Keratinocyte (primary cell): ENCODE data around the gene FOXL2. TPM values are rescaled to one million over a fixed set of nuclear protein-coding genes. Genes with fewer than 3 reads are reported as not detected.

Source experiments
- DNase-seq: peaks from one replicate; pipeline ENCODE4 v3.0.0-alpha.2; 2011; ENCODE audit warnings: low read depth, missing footprints, low spot score
- FAIRE-seq: peaks from 2 replicates; lab custom pipeline; 2011; peaks lifted over from hg19 to GRCh38; lab: Jason Lieb, UNC
- H2AFZ ChIP-seq: 2 replicates; pipeline ENCODE4 v1.6.0; 2012; ENCODE audit warnings: low read length, control low read depth, inconsistent platforms; ENCODE audit not compliant: control insufficient read depth
- H3K27ac ChIP-seq: 2 replicates; pipeline ENCODE4 v1.5.1; 2011; ENCODE audit warnings: low read length; ENCODE audit not compliant: control insufficient read depth, insufficient read depth
- H3K27me3 ChIP-seq: 3 replicates; pipeline ENCODE4 v1.6.0; 2011; ENCODE audit warnings: low read length; ENCODE audit not compliant: control insufficient read depth, insufficient read depth; ENCODE audit errors: extremely low read depth
- H3K36me3 ChIP-seq, 2 experiments: 2 replicates in 1 of 2; 3 replicates in 1 of 2; pipeline ENCODE4 v1.5.1; 2011; ENCODE audit warnings: low read length in 2 of 2, mild to moderate bottlenecking in 1 of 2; ENCODE audit not compliant: control insufficient read depth in 2 of 2, insufficient read depth in 2 of 2; ENCODE audit errors: extremely low read depth in 1 of 2
- H3K4me1 ChIP-seq: 3 replicates; pipeline ENCODE4 v1.5.1; 2011; ENCODE audit warnings: low read length; ENCODE audit not compliant: control insufficient read depth, insufficient read depth; ENCODE audit errors: extremely low read depth
- H3K4me2 ChIP-seq: 3 replicates; pipeline ENCODE4 v1.6.0; 2011; ENCODE audit warnings: low read depth, low read length; ENCODE audit not compliant: control insufficient read depth, insufficient read depth; ENCODE audit errors: extremely low read depth
- H3K4me3 ChIP-seq, 3 experiments: fragments of 200-600 bp in 1 of 3; sonication (generic) in 1 of 3; 2 replicates in 2 of 3; 3 replicates in 1 of 3; pipeline ENCODE4 v1.5.1; 2011 to 2016; ENCODE audit warnings: low read length in 3 of 3, mild to moderate bottlenecking in 3 of 3, control low read depth in 2 of 3, inconsistent platforms in 1 of 3, low read depth in 1 of 3, mixed read lengths in 1 of 3, mixed run types in 1 of 3, moderate library complexity in 1 of 3; ENCODE audit not compliant: control insufficient read depth in 2 of 3, insufficient read depth in 2 of 3; ENCODE audit errors: extremely low read depth in 1 of 3
- H3K79me2 ChIP-seq: 2 replicates; pipeline ENCODE4 v1.6.0; 2012; ENCODE audit warnings: low read length; ENCODE audit not compliant: control insufficient read depth, insufficient read depth
- H3K9ac ChIP-seq: 3 replicates; pipeline ENCODE4 v1.6.0; 2011; ENCODE audit warnings: low read length; ENCODE audit not compliant: control insufficient read depth, insufficient read depth; ENCODE audit errors: extremely low read depth
- H3K9me1 ChIP-seq: 3 replicates; pipeline ENCODE4 v1.6.0; 2011; ENCODE audit warnings: low read length; ENCODE audit not compliant: control insufficient read depth, insufficient read depth; ENCODE audit errors: extremely low read depth
- H3K9me3 ChIP-seq: 2 replicates; pipeline ENCODE4 v1.5.1; 2012; ENCODE audit warnings: low read depth, low read length; ENCODE audit not compliant: control insufficient read depth
- H4K20me1 ChIP-seq: 3 replicates; pipeline ENCODE4 v1.6.0; 2011; ENCODE audit warnings: low read length; ENCODE audit not compliant: control insufficient read depth, insufficient read depth; ENCODE audit errors: extremely low read depth
- EZH2 ChIP-seq: IDR thresholded peaks from one replicate; pipeline ENCODE4 v1.6.1; 2012; ENCODE audit warnings: inconsistent platforms, mild to moderate bottlenecking, low read length, moderate library complexity
- dilution Hi-C: fragments of 300-500 bp; cut with MboI; formaldehyde crosslinking; loops from one replicate; pipeline ENCODE4 v1.7.0; 2020; ENCODE audit warnings: low sequenced_read_pairs; ENCODE audit not compliant: extremely low pct_ligation_motif_present
- polyA plus RNA-seq, 5 experiments: library from polyadenylated mRNA; depleted of rRNA in 3 of 5; stranded (reverse) in 3 of 5; stranded (forward) in 1 of 5; unstranded in 1 of 5; fragments of >200 nt; gene quantifications; 1 replicate in 1 of 5; 2 replicates in 3 of 5; 3 replicates in 1 of 5; pipeline versions ENCODE4 v1.2.1 to v1.2.3, GENCODE V29; 2011 to 2012; ENCODE audit warnings: missing spikeins in 2 of 5, low read depth in 1 of 5, low replicate concordance in 1 of 5
- TF ChIP-seq, protein P1 (sequence below), 3 experiments: IDR thresholded peaks in 1 of 3; conservative IDR thresholded peaks in 1 of 3; optimal IDR thresholded peaks in 1 of 3; 2 replicates in 2 of 3; 3 replicates in 1 of 3; pipeline versions ENCODE3 to v1.5.1; 2011; ENCODE audit warnings: low read length in 3 of 3, mild to moderate bottlenecking in 3 of 3, moderate library complexity in 2 of 3, control low read depth in 1 of 3, inconsistent platforms in 1 of 3; ENCODE audit not compliant: insufficient read depth in 2 of 3; ENCODE audit errors: extremely low read depth in 1 of 3

The FOXL2 gene
- polyA plus RNA-seq, 1 donor (not counting 4 experiments of a cell fraction or from before 2014, with no cell fraction given), result 0.25 TPM

DNA sequence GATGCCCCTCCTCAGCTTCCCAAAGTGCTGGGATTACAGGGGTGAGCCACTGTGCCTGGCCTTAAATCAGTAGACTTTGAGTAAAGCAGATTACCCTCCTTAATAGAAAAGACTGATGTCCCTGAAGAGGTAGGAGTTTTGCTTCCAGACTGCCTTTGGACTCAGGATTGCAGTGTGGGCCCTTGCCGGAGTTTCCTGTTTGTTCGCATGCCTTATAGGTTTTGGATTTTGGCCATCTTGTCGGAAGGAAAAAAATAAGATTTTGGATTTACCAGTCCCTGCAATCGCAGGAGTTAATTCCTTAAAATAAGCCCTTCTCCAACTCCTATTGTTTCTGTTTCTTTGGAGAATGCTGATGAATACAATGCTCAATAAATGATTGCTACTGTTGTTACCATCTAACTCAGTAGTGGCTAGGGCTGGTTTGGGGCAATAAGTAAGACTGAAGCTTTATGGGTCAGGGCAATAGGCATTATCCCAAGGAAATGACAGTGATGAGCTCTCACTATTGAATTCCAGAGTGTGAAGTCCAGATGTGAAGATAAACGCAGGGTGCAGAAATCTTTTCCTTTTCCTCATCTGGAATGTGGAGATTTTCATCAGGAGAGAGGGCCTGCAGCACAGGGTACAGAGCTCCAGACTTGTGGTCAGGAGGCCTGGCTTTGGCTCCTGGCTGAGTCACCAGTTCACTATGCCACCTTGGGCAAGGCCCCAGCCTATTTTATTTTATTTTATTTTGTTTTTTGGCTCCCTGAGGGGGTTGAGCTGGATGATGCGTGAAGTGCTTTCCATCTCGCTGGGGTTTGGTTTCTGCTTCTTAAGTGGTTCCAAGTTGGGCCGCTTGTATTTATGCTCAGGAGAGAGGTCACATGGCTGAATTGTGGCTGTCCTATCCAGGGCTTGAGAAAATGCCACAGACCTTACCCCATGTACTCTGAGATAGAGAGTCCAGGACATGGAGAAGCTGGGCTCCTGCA is 25.3 kb downstream of the FOXL2 start:
- Histone ChIP-seq H3K9ac (peak overlapping the region; percentile 28), H2AFZ (no peak overlapping the region), H4K20me1 (no peaks in the 10 kb centered on the region), H3K9me3 (no peaks in the 10 kb centered on the region), H3K36me3 (no peaks in the 10 kb centered on the region), H3K79me2 (no peaks in the 10 kb centered on the region), H3K4me2 (peak overlapping the region; percentile 53), H3K27me3 (no peaks in the 10 kb centered on the region), H3K27ac (peak overlapping the region; percentile 39), H3K4me1 (peaks cover 20% of the 10 kb centered on the region), H3K9me1 (no peaks in the 10 kb centered on the region), H3K4me3 (no peak overlapping the region)
- TF ChIP-seq EZH2, result no peak
- TF ChIP-seq, protein P1, sequence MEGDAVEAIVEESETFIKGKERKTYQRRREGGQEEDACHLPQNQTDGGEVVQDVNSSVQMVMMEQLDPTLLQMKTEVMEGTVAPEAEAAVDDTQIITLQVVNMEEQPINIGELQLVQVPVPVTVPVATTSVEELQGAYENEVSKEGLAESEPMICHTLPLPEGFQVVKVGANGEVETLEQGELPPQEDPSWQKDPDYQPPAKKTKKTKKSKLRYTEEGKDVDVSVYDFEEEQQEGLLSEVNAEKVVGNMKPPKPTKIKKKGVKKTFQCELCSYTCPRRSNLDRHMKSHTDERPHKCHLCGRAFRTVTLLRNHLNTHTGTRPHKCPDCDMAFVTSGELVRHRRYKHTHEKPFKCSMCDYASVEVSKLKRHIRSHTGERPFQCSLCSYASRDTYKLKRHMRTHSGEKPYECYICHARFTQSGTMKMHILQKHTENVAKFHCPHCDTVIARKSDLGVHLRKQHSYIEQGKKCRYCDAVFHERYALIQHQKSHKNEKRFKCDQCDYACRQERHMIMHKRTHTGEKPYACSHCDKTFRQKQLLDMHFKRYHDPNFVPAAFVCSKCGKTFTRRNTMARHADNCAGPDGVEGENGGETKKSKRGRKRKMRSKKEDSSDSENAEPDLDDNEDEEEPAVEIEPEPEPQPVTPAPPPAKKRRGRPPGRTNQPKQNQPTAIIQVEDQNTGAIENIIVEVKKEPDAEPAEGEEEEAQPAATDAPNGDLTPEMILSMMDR (optimal IDR thresholded peaks at IDR 0.05 in 1 of 3, IDR thresholded peaks at IDR 0.05 in 1 of 3, conservative IDR thresholded peaks at IDR 0.05 in 1 of 3; ENCODE audit: extremely low read depth in 1 of 3, insufficient read depth in 2 of 3, low read length in 3 of 3), result no peak
- FAIRE-seq, result peak; percentile 84
- DNase-seq, result no peak
- dilution Hi-C loops, result loop anchor here (25.0 kb wide), 1 partner anchor 109 kb away; no protein-coding TSS in a partner anchor

- Histone ChIP-seq H3K4me1 (peaks cover 33% of the 10 kb centered on the region), H3K9me3 (no peaks in the 10 kb centered on the region), H3K9me1 (no peaks in the 10 kb centered on the region), H3K4me3 (no peak overlapping the region), H3K36me3 (no peaks in the 10 kb centered on the region), H3K79me2 (no peaks in the 10 kb centered on the region), H4K20me1 (no peaks in the 10 kb centered on the region), H3K27ac (no peak overlapping the region), H2AFZ (no peak overlapping the region), H3K9ac (no peak overlapping the region), H3K4me2 (no peak overlapping the region), H3K27me3 (no peaks in the 10 kb centered on the region)
- no peak for FAIRE-seq
- DNase-seq, result no peak
- no peak for TF ChIP-seq EZH2
- TF ChIP-seq, protein P1 (optimal IDR thresholded peaks at IDR 0.05 in 1 of 3, IDR thresholded peaks at IDR 0.05 in 1 of 3, conservative IDR thresholded peaks at IDR 0.05 in 1 of 3; ENCODE audit: extremely low read depth in 1 of 3, insufficient read depth in 2 of 3, low read length in 3 of 3), result no peak
- dilution Hi-C loops, result loop anchor here (25.0 kb wide), 1 partner anchor 107 kb away; no protein-coding TSS in a partner anchor
Measured at GRCh38 chr3:138919325-138919724, 27.6 kb downstream of the FOXL2 start.
